GM12878 (cell line): ENCODE measurements around the gene FADS3. TPM values are rescaled to one million over a fixed set of nuclear protein-coding genes. Genes with fewer than 3 reads are reported as not detected.

ENCODE experiments used
- ATAC-seq: fragments of 200-7000 bp; cut with Tn5 transposase; 3 replicates; pipeline ENCODE4 v1.9.1; 2020; ENCODE audit warnings: mild to moderate bottlenecking, moderate library complexity
- BruUV-seq: library from RNA; stranded (reverse); fragments of 400-500 nt; replicated peaks from 2 replicates; lab custom pipeline; 2021; lab: Mats Ljungman, UMichigan
- CTCF ChIA-PET: fragments of 300-600 bp; sonication (Branson Sonifier 250); formaldehyde crosslinking; extraction: SDS; loops from one replicate; lab custom pipeline; 2021; ENCODE audit warnings: inconsistent platforms; lab: Yijun Ruan, JAX
- POLR2A ChIA-PET: fragments of 350-600 bp; formaldehyde crosslinking; extraction: SDS; loops from one replicate; lab custom pipeline; 2021; ENCODE audit warnings: inconsistent platforms; lab: Charles Lee
- RAD21 ChIA-PET: fragments of 300-600 bp; sonication (Branson Sonifier 250); formaldehyde crosslinking; loops from one replicate; lab custom pipeline; 2023; ENCODE audit warnings: antibody characterized with exemption; ENCODE audit not compliant: unreplicated experiment; lab: Charles Lee
- SMC1A ChIA-PET: fragments of 300-600 bp; sonication (Branson Sonifier 250); formaldehyde crosslinking; loops from one replicate; lab custom pipeline; 2023; ENCODE audit not compliant: unreplicated experiment, uncharacterized antibody; lab: Charles Lee
- DNase-seq: peaks from one replicate; pipeline ENCODE4 v3.0.0-alpha.2; 2011; ENCODE audit warnings: low read depth, low spot score
- FAIRE-seq: peaks from 3 replicates; lab custom pipeline; 2011; peaks lifted over from hg19 to GRCh38; lab: Jason Lieb, UNC
- H2AFZ ChIP-seq: 2 replicates; pipeline ENCODE4 v1.6.0; 2011; ENCODE audit warnings: low read depth, low read length, control low read depth; ENCODE audit not compliant: control insufficient read depth
- H3K27ac ChIP-seq: 2 replicates; pipeline ENCODE4 v1.5.1; 2011; ENCODE audit warnings: control low read depth; ENCODE audit not compliant: control insufficient read depth, insufficient read depth
- H3K27me3 ChIP-seq, 2 experiments: replicated peaks in 1 of 2; 2 replicates each; pipeline versions ENCODE4 v1.6.0 to v1.6.1; 2011; ENCODE audit warnings: low read length in 1 of 2; ENCODE audit not compliant: control insufficient read depth in 2 of 2, insufficient read depth in 2 of 2
- H3K36me3 ChIP-seq, 2 experiments: 2 replicates each; pipeline ENCODE4 v1.5.1; 2011; ENCODE audit warnings: low read length in 1 of 2; ENCODE audit not compliant: control insufficient read depth in 2 of 2, insufficient read depth in 2 of 2
- H3K4me1 ChIP-seq: 2 replicates; pipeline ENCODE4 v1.6.1; 2011; ENCODE audit warnings: mild to moderate bottlenecking, low read length, moderate library complexity, mixed read lengths; ENCODE audit not compliant: control insufficient read depth, insufficient read depth
- H3K4me2 ChIP-seq: 2 replicates; pipeline ENCODE4 v1.6.0; 2011; ENCODE audit warnings: control low read depth; ENCODE audit not compliant: control insufficient read depth, insufficient read depth
- H3K4me3 ChIP-seq: fragments of 200-600 bp; sonication (generic); 2 replicates; pipeline ENCODE4 v1.5.1; 2016
- H3K79me2 ChIP-seq: 2 replicates; pipeline ENCODE4 v1.6.0; 2011; ENCODE audit warnings: low read length; ENCODE audit not compliant: control insufficient read depth, insufficient read depth
- H3K9ac ChIP-seq: 2 replicates; pipeline ENCODE4 v1.8.0; 2011; ENCODE audit warnings: low read length, control low read depth, mixed read lengths; ENCODE audit not compliant: control insufficient read depth, insufficient read depth
- H3K9me3 ChIP-seq: replicated peaks from 3 replicates; pipeline ENCODE4 v1.5.1; 2011; ENCODE audit warnings: mild to moderate bottlenecking, low read length; ENCODE audit not compliant: control insufficient read depth, insufficient read depth
- H4K20me1 ChIP-seq: 2 replicates; pipeline ENCODE4 v1.6.0; 2011; ENCODE audit not compliant: control insufficient read depth, insufficient read depth
- ATF7 ChIP-seq: fragments of 450-650 bp; IDR thresholded peaks from 2 replicates; pipeline ENCODE4 v1.6.1; 2016; ENCODE audit warnings: low read depth, mild to moderate bottlenecking
- DPF2 ChIP-seq: fragments of 450-650 bp; IDR thresholded peaks from 2 replicates; pipeline ENCODE4 v1.6.1; 2017; ENCODE audit warnings: mild to moderate bottlenecking
- EP300 ChIP-seq, 2 experiments: fragments of 150-350 bp in 1 of 2; IDR thresholded peaks; 2 replicates each; pipeline ENCODE4 v1.6.1; 2011 to 2012; ENCODE audit warnings: low read depth in 2 of 2, low read length in 2 of 2, borderline replicate concordance in 1 of 2, improper control_type of control experiment in 1 of 2, inconsistent platforms in 1 of 2; ENCODE audit not compliant: control insufficient read depth in 1 of 2
- GATAD2B ChIP-seq: fragments of 450-650 bp; conservative IDR thresholded peaks from 2 replicates; pipeline ENCODE4 v1.6.1; 2017; ENCODE audit warnings: low read depth, mild to moderate bottlenecking, moderate library complexity
- IKZF2 ChIP-seq, 2 experiments: fragments of 450-650 bp; IDR thresholded peaks; 2 replicates each; pipeline ENCODE4 v1.6.1; 2017; ENCODE audit warnings: mild to moderate bottlenecking in 2 of 2, moderate library complexity in 2 of 2
- MEF2B ChIP-seq: fragments of 450-650 bp; IDR thresholded peaks from 2 replicates; pipeline ENCODE4 v1.6.1; 2018; ENCODE audit warnings: mild to moderate bottlenecking, moderate library complexity; ENCODE audit not compliant: partially characterized antibody, poor library complexity, severe bottlenecking
- MTA3 ChIP-seq: IDR thresholded peaks from 2 replicates; pipeline ENCODE4 v1.6.1; 2012; ENCODE audit warnings: low read length, inconsistent platforms, borderline replicate concordance
- PBX3 ChIP-seq: IDR thresholded peaks from 2 replicates; pipeline ENCODE4 v1.6.1; 2011; ENCODE audit warnings: mild to moderate bottlenecking, low read depth, low read length, moderate library complexity; ENCODE audit not compliant: insufficient replicate concordance
- POLR2A ChIP-seq: IDR thresholded peaks from 2 replicates; pipeline ENCODE4 v1.6.1; 2011; ENCODE audit warnings: low read depth, mild to moderate bottlenecking, low read length
- RBBP5 ChIP-seq: fragments of 200-600 bp; sonication (generic); conservative IDR thresholded peaks from 2 replicates; pipeline ENCODE4 v1.6.1; 2016
- RUNX3 ChIP-seq: IDR thresholded peaks from 2 replicates; pipeline ENCODE4 v1.6.1; 2012; ENCODE audit warnings: low read length, inconsistent platforms
- SMARCA5 ChIP-seq: fragments of 450-650 bp; IDR thresholded peaks from 2 replicates; pipeline ENCODE4 v1.6.1; 2017; ENCODE audit warnings: mild to moderate bottlenecking
- YY1 ChIP-seq: IDR thresholded peaks from 2 replicates; pipeline ENCODE4 v1.6.1; 2011; ENCODE audit warnings: low read depth, mild to moderate bottlenecking, low read length
- WGBS: methylation state at CpG from one replicate; pipeline ENCODE4 v1.1.6; 2016; ENCODE audit warnings: low lambda C conversion rate; ENCODE audit not compliant: insufficient replicate concordance, insufficient coverage; ENCODE audit errors: missing lambda C conversion rate; 5-methylcytosine and 5-hydroxymethylcytosine counted together
- in situ Hi-C: fragments of 300-500 bp; cut with MboI; formaldehyde crosslinking; loops from 9 replicates; pipeline ENCODE4 v1.14.3; 2018; ENCODE audit warnings: mixed read lengths
- intact Hi-C: fragments of 100-400 bp; cut with micrococcal nuclease; formaldehyde crosslinking; loops from one replicate; pipeline ENCODE4 v1.14.2; 2022; ENCODE audit not compliant: unreplicated experiment
- polyA plus RNA-seq, 11 experiments: library from polyadenylated mRNA; depleted of rRNA in 4 of 11; unstranded in 6 of 11; stranded (reverse) in 5 of 11; fragments of >200 nt; fragmentation: Nextera tagmentation in 4 of 11; fragmentation: Illumina TruSeq in 1 of 11; extraction: Ambion mirVana in 4 of 11; extraction: Trizol in 1 of 11; gene quantifications; 1 replicate in 1 of 11; 2 replicates in 10 of 11; pipeline versions ENCODE4 v1.2.1 to v1.2.3, GENCODE V29; 2011 to 2016; ENCODE audit warnings: inconsistent platforms in 2 of 11, missing spikeins in 2 of 11, low read depth in 1 of 11
- total RNA-seq, 4 experiments: library from RNA; depleted of rRNA in 3 of 4; stranded (reverse); fragments of >200 nt in 3 of 4; fragmentation: Illumina TruSeq in 1 of 4; extraction: Trizol in 1 of 4; gene quantifications; 2 replicates each; pipeline versions ENCODE4 v1.2.1 to v1.2.3, GENCODE V29; 2013 to 2021

FADS3 gene
- total and polyA plus RNA-seq, 10 of the 15 experiments (the other 5 are each of a cell fraction or from before 2014, with no cell fraction given) = 0.23 to 8.1 (median 4.2) TPM

- intact Hi-C loops = loop anchor here (5.0 kb wide), 1 partner anchor 137 kb away; the partner anchor contains the start of gene FTH1
- H3K9me3 ChIP-seq = no peaks in the 10 kb centered on the region
- SMC1A ChIA-PET = interaction anchor here (2.7 to 6.2 kb wide), 2 partner anchors 13 to 32 kb away, joined by 22 to 67 read pairs; partner anchors contain the start of gene FADS1
- no peaks in the 10 kb centered on the region for H4K20me1 ChIP-seq
- TF ChIP-seq MTA3 = 0 out of 2 replicates have a peak, but pooled peaks have one; percentile 49
- no peak for TF ChIP-seq RUNX3
- peak overlapping the region; percentile 95 for H3K27ac ChIP-seq
- no peak for FAIRE-seq
- POLR2A ChIA-PET = interaction anchor here (0.6 to 6.9 kb wide), 6 partner anchors 12 to 235 kb away, joined by 3 to 167 read pairs (median 18); partner anchors contain the start of gene FADS1
- no peaks in the 10 kb centered on the region for H3K27me3 ChIP-seq
- in situ Hi-C loops = no loop called here
- ATAC-seq = no peak
- H3K79me2 ChIP-seq = peaks cover 76% of the 10 kb centered on the region
- peaks cover 0 to 9% of the 10 kb centered on the region in 2 experiments; a peak in 1 of 4 replicates for H3K36me3 ChIP-seq
- H3K4me3 ChIP-seq = peak overlapping the region; percentile 100
- H3K4me2 ChIP-seq = peak overlapping the region; percentile 82
- BruUV-seq = no TSS peak
- 60% methylated on average over 4 of the region's 4 CpGs for WGBS
- DNase-seq = no peak
- peaks cover 32% of the 10 kb centered on the region for H3K4me1 ChIP-seq
- H2AFZ ChIP-seq = no peak overlapping the region
- RAD21 ChIA-PET = interaction anchor here (2.5 to 6.9 kb wide), 3 partner anchors 13 to 73 kb away, joined by 7 to 51 read pairs (median 48); partner anchors contain the start of gene FADS1
- peak overlapping the region; percentile 95 for H3K9ac ChIP-seq
- CTCF ChIA-PET = interaction anchor here (0.9 to 9.7 kb wide), 6 partner anchors 12 to 252 kb away, joined by 3 to 75 read pairs (median 4); partner anchors contain the start of gene FADS1
Measured at GRCh38 chr11:61829806-61830205, 61.5 kb downstream of the FADS3 start.

DNA sequence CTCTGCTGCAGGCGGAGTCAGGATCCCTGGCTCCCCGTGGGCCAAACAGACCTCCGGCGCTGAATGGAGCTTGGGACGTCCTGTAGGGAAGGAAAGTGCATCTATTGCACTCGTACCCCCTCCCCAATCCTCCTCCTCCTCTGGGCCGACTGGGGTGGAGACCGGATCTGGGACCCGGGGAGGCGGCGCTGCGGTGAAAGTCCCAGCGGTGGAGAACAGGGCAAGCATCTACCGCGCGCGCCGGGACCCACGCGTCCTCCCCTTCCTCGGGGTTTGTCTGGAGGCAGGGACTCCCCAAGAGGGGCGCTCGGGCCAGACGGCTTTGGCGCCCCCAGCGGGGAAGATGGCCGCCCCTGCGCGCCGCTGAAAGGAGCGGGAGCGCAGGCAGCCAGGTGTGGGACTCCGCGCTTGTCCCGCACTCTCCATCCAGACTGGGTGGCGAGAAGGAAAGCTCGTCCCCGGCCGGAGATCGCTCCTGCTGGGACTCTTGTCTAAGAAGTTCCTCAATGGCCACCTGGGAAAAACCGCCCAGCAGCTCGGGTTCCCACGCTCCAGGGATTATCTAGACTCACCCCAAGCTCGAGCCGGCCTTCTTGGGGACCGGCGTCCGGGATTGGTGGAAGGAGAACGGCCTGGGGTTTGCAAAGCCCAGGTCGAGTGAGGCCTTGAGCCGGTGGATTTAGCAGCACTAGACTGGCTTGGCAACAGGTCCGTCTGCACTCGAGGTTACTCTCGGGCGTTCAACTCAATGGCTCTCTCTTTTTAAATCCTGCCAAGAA is 62.5 kb downstream of the FADS3 start:
- under 1% methylated on average over 55 of the region's 55 CpGs for WGBS
- ChIA-PET SMC1A (interaction anchor here (0.7 to 6.2 kb wide), 5 partner anchors 12 to 142 kb away, joined by 4 to 67 read pairs (median 4); partner anchors contain the start of gene FADS1), RAD21 (interaction anchor here (1.0 to 6.9 kb wide), 4 partner anchors 12 to 137 kb away, joined by 3 to 51 read pairs (median 28); partner anchors contain the start of gene FADS1), POLR2A (interaction anchor here (0.7 to 6.9 kb wide), 9 partner anchors 11 to 469 kb away, joined by 3 to 167 read pairs (median 6); partner anchors contain the start of genes FADS1 and FEN1), CTCF (interaction anchor here (0.5 to 9.7 kb wide), 14 partner anchors 8 to 279 kb away, joined by 3 to 75 read pairs (median 3); partner anchors contain the start of gene FADS1)
- Histone ChIP-seq H3K4me1 (peaks cover 25% of the 10 kb centered on the region), H3K4me2 (peak overlapping the region; percentile 93), H2AFZ (peak overlapping the region; percentile 61), H3K9me3 (no peaks in the 10 kb centered on the region), H3K36me3 (peaks cover 0 to 8% of the 10 kb centered on the region in 2 experiments; a peak in 1 of 4 replicates), H4K20me1 (no peaks in the 10 kb centered on the region), H3K9ac (peak overlapping the region; percentile 95), H3K27ac (peak overlapping the region; percentile 95), H3K79me2 (peaks cover 70% of the 10 kb centered on the region), H3K27me3 (no peaks in the 10 kb centered on the region), H3K4me3 (peak overlapping the region; percentile 100)
- intact Hi-C loops = loop anchor here (5.0 kb wide), 1 partner anchor 138 kb away; the partner anchor contains the start of gene FTH1
- BruUV-seq = no TSS peak
- in situ Hi-C loops = no loop called here
- DNase-seq = no peak
- peak; percentile 60 for ATAC-seq
- FAIRE-seq = no peak
- peak; percentile 40; the same call in 1 of the 2 replicates for TF ChIP-seq DPF2
- TF ChIP-seq IKZF2 (IDR thresholded peaks at IDR 0.05) = peak in 1 of 2 experiments; percentile 34; a peak in 1 of 4 replicates
- no peak for TF ChIP-seq ATF7
- TF ChIP-seq EP300 (IDR thresholded peaks at IDR 0.05; ENCODE audit: borderline replicate concordance in 1 of 2, control insufficient read depth in 1 of 2, low read depth in 2 of 2, low read length in 2 of 2) = no peak
- TF ChIP-seq RBBP5 = no peak
- peak; percentile 94 for TF ChIP-seq YY1
- TF ChIP-seq POLR2A = peak; percentile 41
- no peak for TF ChIP-seq MEF2B
- no peak for TF ChIP-seq PBX3
- peak; percentile 51; the same call in 1 of the 2 replicates for TF ChIP-seq GATAD2B
- TF ChIP-seq SMARCA5 = peak; percentile 86; the same call in 1 of the 2 replicates
